HepG2 (cell line): ENCODE data around the gene ADM. TPM values are rescaled to one million over a fixed set of nuclear protein-coding genes. Genes with fewer than 3 reads are reported as not detected.

Source experiments
- ATM ChIP-seq: fragments of 450-650 bp; IDR thresholded peaks from 2 replicates; pipeline ENCODE4 v1.7.1; 2017; ENCODE audit warnings: mild to moderate bottlenecking, borderline replicate concordance
- HOMEZ ChIP-seq: IDR thresholded peaks from 2 replicates; pipeline ENCODE4 v1.6.1; 2016; ENCODE audit warnings: low read depth
- MEF2D ChIP-seq: sonication (generic); formaldehyde crosslinking; IDR thresholded peaks from 2 replicates; pipeline ENCODE4 v1.5.1; 2020; ENCODE audit warnings: mild to moderate bottlenecking, missing genetic modification reagents
- RERE ChIP-seq: IDR thresholded peaks from 2 replicates; pipeline ENCODE4 v1.6.1; 2016; ENCODE audit warnings: low read depth, missing genetic modification reagents, missing compliant biosample characterization
- ZBTB20 ChIP-seq: sonication (generic); formaldehyde crosslinking; IDR thresholded peaks from 2 replicates; pipeline ENCODE4 v1.8.1; 2023; ENCODE audit warnings: missing genetic modification reagents, low read depth, mild to moderate bottlenecking, borderline replicate concordance
- ZKSCAN5 ChIP-seq: sonication (generic); formaldehyde crosslinking; IDR thresholded peaks from 2 replicates; pipeline ENCODE4 v1.5.1; 2020; ENCODE audit warnings: mild to moderate bottlenecking, missing genetic modification reagents
- ZNF253 ChIP-seq: sonication (generic); formaldehyde crosslinking; IDR thresholded peaks from 2 replicates; pipeline ENCODE4 v1.8.0; 2022; ENCODE audit warnings: mild to moderate bottlenecking, missing genetic modification reagents, borderline replicate concordance
- ZNF605 ChIP-seq: sonication (generic); formaldehyde crosslinking; IDR thresholded peaks from 2 replicates; pipeline ENCODE4 v1.8.0; 2022; ENCODE audit warnings: mild to moderate bottlenecking, missing genetic modification reagents
- ZNF747 ChIP-seq: sonication (generic); formaldehyde crosslinking; IDR thresholded peaks from 2 replicates; pipeline ENCODE4 v1.8.1; 2023; ENCODE audit warnings: missing genetic modification reagents, mild to moderate bottlenecking, borderline replicate concordance
- ZNF792 ChIP-seq: IDR thresholded peaks from 2 replicates; pipeline ENCODE4 v1.6.1; 2016
- polyA plus RNA-seq, 8 experiments: library from polyadenylated mRNA; depleted of rRNA in 3 of 8; stranded (reverse) in 7 of 8; unstranded in 1 of 8; fragments of >200 nt; fragmentation: Illumina TruSeq in 4 of 8; extraction: Trizol in 4 of 8; gene quantifications; 2 replicates each; pipeline versions ENCODE4 v1.2.1 to v1.2.3, GENCODE V29; 2011 to 2016; ENCODE audit warnings: low read depth in 4 of 8, missing spikeins in 1 of 8, mixed read lengths in 1 of 8; ENCODE audit not compliant: insufficient read depth in 1 of 8
- total RNA-seq, 5 experiments: library from RNA; depleted of rRNA; stranded (reverse); fragments of >200 nt; fragmentation: Illumina TruSeq; extraction: Trizol; gene quantifications; 2 replicates each; pipeline ENCODE4 v1.2.3, GENCODE V29; 2016; ENCODE audit warnings: low read depth in 1 of 5
- TF ChIP-seq, protein P1 (sequence below): sonication (generic); formaldehyde crosslinking; IDR thresholded peaks from 2 replicates; pipeline ENCODE4 v1.8.1; 2022; ENCODE audit warnings: mild to moderate bottlenecking, missing genetic modification reagents
- TF ChIP-seq, protein P2 (sequence below): sonication (generic); formaldehyde crosslinking; IDR thresholded peaks from 2 replicates; pipeline ENCODE4 v1.4.0; 2020; ENCODE audit warnings: mild to moderate bottlenecking, missing genetic modification reagents

ADM gene
- total and polyA plus RNA-seq, 2 of the 13 experiments (the other 11 are each of a cell fraction or from before 2014, with no cell fraction given), result 10.7 to 26.1 TPM

GRCh38 chr11:10308201-10308954 lies 3.5 kb downstream of the ADM start (continued):
- TF ChIP-seq RERE (CRISPR knock-in tag), result no peak
- 0 out of 2 replicates have a peak, but pooled peaks have one; percentile 37 for TF ChIP-seq ZNF605 (CRISPR knock-in tag)
- no peak for TF ChIP-seq ZNF792 (CRISPR knock-in tag)
- no peak for TF ChIP-seq ZNF253
- no peak for TF ChIP-seq ATM
- 0 out of 2 replicates have a peak, but pooled peaks have one; percentile 7 for TF ChIP-seq ZBTB20
- peak; percentile 8; the same call in 1 of the 2 replicates for TF ChIP-seq ZKSCAN5 (CRISPR knock-in tag)
- peak; percentile 13; the same call in 1 of the 2 replicates for TF ChIP-seq HOMEZ (CRISPR knock-in tag)
- TF ChIP-seq MEF2D, result no peak; the same call in 1 of the 2 replicates
- TF ChIP-seq, protein P1, sequence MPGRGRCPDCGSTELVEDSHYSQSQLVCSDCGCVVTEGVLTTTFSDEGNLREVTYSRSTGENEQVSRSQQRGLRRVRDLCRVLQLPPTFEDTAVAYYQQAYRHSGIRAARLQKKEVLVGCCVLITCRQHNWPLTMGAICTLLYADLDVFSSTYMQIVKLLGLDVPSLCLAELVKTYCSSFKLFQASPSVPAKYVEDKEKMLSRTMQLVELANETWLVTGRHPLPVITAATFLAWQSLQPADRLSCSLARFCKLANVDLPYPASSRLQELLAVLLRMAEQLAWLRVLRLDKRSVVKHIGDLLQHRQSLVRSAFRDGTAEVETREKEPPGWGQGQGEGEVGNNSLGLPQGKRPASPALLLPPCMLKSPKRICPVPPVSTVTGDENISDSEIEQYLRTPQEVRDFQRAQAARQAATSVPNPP (CRISPR knock-in tag), result no peak
- 0 out of 2 replicates have a peak, but pooled peaks have one; percentile 2 for TF ChIP-seq ZNF747 (CRISPR knock-in tag)
- TF ChIP-seq, protein P2, sequence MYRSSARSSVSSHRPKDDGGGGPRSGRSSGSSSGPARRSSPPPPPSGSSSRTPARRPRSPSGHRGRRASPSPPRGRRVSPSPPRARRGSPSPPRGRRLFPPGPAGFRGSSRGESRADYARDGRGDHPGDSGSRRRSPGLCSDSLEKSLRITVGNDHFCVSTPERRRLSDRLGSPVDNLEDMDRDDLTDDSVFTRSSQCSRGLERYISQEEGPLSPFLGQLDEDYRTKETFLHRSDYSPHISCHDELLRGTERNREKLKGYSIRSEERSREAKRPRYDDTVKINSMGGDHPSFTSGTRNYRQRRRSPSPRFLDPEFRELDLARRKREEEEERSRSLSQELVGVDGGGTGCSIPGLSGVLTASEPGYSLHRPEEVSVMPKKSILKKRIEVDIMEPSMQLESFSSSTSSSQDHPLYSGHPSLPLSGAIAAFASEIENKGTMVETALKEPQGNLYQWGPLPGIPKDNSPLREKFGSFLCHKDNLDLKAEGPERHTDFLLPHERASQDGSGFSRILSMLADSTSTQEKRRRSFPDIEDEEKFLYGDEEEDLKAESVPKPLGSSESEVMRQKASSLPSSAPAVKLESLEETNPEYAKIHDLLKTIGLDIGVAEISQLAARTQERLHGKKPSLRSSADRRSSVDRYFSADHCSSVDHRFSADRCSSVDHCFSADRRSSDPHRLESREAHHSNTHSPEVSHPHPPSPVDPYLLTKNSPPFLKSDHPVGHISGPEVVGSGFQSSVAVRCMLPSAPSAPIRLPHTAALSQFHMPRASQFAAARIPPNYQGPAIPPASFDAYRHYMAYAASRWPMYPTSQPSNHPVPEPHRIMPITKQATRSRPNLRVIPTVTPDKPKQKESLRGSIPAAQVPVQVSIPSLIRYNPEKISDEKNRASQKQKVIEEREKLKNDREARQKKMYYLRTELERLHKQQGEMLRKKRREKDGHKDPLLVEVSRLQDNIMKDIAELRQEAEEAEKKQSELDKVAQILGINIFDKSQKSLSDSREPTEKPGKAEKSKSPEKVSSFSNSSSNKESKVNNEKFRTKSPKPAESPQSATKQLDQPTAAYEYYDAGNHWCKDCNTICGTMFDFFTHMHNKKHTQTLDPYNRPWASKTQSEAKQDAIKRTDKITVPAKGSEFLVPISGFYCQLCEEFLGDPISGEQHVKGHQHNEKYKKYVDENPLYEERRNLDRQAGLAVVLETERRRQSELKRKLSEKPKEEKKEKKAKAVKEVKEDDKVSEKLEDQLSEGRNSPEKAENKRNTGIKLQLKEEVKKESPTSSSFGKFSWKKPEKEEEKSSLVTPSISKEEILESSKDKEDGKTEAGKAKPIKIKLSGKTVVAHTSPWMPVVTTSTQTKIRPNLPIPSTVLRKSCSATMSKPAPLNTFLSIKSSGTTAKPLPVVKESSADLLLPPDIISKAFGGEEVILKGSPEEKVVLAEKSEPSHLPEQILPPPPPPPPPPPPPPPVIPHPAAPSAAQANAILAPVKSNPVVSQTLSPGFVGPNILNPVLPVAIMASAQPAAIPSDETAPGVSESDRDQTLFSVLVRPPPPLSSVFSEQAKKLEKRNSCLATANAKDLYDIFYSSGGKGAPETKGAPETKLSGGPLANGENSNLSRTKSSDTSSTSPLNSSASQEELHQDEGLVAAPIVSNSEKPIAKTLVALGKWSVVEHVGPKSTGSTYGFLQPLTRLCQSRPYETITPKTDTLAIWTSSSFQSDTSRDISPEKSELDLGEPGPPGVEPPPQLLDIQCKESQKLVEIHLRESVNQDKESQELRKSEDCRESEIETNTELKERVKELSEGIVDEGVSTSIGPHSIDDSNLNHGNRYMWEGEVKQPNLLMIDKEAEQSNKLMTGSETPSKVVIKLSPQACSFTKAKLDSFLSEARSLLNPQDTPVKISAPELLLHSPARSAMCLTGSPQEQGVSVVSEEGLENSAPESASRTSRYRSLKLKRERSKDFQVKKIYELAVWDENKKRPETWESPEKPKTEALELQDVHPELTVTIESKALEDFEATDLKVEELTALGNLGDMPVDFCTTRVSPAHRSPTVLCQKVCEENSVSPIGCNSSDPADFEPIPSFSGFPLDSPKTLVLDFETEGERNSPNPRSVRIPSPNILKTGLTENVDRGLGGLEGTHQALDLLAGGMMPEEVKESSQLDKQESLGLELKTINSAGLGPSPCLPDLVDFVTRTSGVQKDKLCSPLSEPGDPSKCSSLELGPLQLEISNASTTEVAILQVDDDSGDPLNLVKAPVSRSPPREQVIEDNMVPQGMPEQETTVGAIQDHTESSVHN, result no peak
